KOPT-K1 (cell line): Measurements from ENCODE around the gene TNRC6C.
A peak's percentile ranks its signal among the peaks of the same experiment; 100 is the strongest.

Experiments
- H3K27ac ChIP-seq: fragments of 200-600 bp; sonication (generic); 2 replicates; pipeline ENCODE4 v1.5.1; 2016; ENCODE audit warnings: antibody characterized with exemption, mild to moderate bottlenecking, low read depth, low read length; ENCODE audit not compliant: poor library complexity, severe bottlenecking
- H3K36me3 ChIP-seq: fragments of 200-600 bp; sonication (generic); 2 replicates; pipeline ENCODE4 v1.5.1; 2017; ENCODE audit warnings: antibody characterized with exemption, mild to moderate bottlenecking, low read length, moderate library complexity; ENCODE audit not compliant: insufficient read depth
- H3K9me3 ChIP-seq: fragments of 200-600 bp; sonication (generic); 2 replicates; pipeline ENCODE4 v1.5.1; 2017; ENCODE audit warnings: antibody characterized with exemption, low read length, mild to moderate bottlenecking; ENCODE audit not compliant: insufficient read depth, poor library complexity, severe bottlenecking

Gene TNRC6C, protein sequence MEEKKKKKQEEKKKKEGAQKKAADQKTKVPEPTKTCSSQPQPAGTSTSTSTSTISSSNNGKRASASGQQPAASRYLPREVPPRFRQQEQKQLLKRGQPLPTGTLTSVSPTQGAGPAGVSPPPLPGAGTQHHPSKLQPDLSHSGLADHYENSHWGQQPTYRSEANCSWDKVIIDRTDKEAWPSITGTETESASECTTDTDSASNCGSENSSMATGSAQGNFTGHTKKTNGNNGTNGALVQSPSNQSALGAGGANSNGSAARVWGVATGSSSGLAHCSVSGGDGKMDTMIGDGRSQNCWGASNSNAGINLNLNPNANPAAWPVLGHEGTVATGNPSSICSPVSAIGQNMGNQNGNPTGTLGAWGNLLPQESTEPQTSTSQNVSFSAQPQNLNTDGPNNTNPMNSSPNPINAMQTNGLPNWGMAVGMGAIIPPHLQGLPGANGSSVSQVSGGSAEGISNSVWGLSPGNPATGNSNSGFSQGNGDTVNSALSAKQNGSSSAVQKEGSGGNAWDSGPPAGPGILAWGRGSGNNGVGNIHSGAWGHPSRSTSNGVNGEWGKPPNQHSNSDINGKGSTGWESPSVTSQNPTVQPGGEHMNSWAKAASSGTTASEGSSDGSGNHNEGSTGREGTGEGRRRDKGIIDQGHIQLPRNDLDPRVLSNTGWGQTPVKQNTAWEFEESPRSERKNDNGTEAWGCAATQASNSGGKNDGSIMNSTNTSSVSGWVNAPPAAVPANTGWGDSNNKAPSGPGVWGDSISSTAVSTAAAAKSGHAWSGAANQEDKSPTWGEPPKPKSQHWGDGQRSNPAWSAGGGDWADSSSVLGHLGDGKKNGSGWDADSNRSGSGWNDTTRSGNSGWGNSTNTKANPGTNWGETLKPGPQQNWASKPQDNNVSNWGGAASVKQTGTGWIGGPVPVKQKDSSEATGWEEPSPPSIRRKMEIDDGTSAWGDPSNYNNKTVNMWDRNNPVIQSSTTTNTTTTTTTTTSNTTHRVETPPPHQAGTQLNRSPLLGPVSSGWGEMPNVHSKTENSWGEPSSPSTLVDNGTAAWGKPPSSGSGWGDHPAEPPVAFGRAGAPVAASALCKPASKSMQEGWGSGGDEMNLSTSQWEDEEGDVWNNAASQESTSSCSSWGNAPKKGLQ (N-terminal part only)

DNA sequence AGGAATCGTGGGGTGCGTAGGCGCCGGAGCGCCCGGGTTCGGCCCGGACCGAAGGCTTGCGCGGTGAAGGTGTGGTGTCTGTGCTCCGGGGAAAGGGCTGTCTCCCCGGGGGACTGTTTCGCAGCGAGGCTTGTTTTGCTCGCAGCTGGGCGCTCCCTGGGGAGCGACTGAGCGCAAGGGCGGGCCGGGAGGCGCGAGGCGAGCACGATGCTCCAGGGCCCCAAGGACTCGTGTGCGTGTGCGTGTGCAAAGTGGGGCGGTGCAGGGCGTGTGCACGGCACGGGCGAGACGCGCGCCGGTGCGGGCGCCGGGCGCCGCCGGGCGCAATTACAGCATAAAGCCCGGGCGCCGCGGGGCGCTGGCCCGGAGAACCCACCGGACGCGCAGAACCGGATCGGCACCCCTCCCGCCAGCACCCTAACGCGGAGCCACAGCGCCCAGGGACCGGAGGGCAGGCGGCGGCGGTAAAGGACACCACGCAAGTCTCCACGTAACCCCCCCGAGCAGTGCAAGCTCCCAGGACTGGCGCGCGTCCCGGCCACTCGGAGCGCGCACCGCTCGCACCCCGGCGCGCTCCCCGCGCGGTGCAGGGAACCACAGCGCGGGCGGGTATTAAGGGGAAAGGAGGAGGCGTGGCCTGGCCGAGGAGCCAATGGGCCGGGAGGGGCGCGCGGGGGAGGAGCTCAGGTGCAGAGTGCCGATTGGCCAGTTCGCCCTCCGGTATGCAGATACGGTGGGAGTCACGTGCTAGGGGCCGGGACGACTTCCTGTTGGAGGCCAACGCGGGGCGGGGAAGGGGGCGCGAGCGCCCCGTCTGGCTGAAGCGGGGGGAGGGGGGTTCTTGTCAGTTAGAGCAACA lies at the start of gene TNRC6C:
TSS of gene TNRC6C (plus strand) at position 847 of the 859 bp plus-strand sequence. CDS start 45,504 bp downstream, outside the sequence.
- H3K36me3 ChIP-seq, result no peaks in the 10 kb centered on the region
- H3K27ac ChIP-seq, result peak within 1 kb of the TSS; percentile 76
- H3K9me3 ChIP-seq, result no peaks in the 10 kb centered on the region

DNA sequence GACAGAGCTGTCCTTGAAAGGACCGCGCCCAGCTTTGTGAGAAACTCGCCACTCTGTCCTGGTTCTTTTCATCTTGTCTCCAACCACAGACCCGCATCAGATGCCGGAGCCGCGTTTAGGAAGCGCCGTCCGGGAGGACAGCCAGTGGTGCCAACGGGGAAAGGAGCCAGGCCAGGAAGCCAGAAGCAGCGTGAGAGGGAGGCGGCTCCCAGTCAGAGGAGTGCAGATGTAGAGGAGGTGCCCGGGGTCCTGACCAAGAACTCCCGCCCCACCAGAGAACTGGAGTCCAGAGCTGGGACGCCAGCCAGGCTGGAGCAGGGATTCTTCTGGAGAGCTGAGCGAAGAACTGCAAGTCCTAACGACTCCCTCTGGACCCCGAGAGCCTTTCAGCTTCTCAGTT lies 49.3 kb upstream of the TNRC6C start:
- H3K36me3 ChIP-seq, result no peaks in the 10 kb centered on the region
- H3K9me3 ChIP-seq, result no peaks in the 10 kb centered on the region
- H3K27ac ChIP-seq, result no peak overlapping the region

DNA sequence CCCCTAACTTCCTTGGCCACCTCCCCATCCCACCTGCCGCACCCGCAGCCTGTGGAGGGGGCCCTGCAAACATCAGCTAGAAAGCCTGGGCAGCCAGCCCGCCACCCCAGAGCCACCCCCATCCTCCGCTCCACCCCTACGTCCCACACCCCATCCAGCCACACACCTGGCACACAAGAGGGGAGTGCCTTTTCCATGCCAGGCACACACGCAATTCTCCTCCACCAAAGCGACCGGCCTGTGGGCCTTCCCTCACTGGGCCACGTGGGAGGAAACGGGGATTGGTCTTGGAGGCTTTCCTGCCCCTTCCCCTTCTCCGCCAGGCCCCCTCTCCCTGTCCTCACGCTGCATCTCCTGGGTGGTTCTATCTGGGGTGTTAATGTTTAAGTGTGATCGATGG lies 48.7 kb upstream of the TNRC6C start:
- no peaks in the 10 kb centered on the region for H3K36me3 ChIP-seq
- H3K27ac ChIP-seq, result no peak overlapping the region
- H3K9me3 ChIP-seq, result no peaks in the 10 kb centered on the region

DNA sequence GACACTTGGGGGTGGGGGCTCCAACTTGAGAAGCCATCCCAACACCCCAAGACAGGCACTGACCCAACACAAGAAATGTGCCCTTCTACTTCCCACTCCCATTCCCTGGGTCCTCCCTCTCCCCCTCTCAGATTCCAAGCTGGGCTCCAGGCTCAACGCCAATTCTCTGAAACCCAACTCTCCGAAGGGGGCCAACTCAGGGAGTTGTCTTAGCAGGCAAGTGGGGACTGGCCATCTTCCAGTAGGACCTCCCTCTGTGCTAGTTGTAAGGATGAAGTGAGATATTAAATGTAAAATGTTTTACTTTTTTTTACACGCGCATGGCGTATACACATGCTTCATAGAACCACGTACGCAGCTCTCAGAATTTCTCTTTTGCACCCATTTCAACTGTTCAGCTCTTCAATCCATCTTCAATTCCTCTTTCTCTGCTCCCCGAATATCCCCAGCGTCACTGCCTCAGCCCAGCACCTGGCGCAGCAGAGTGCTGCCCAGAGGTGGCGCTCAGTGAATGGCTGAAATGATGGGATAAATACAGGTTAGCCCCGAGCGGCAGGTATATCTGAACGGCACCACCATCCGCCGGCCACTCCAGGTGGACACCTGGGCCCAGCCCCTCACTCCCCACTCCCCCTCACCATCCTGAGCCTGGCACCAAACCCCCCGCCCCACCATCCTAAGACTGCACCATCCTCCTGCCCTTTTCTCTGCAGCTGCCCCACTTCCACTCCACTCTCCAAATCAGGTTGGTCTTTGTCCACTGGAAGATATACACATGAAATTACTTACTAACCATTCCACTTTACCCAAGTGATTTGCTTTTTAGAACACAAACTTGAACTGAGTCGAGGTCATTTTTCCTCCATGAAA lies 43.9 kb upstream of the TNRC6C start:
- H3K36me3 ChIP-seq, result no peaks in the 10 kb centered on the region
- H3K27ac ChIP-seq, result no peak overlapping the region
- no peaks in the 10 kb centered on the region for H3K9me3 ChIP-seq

DNA sequence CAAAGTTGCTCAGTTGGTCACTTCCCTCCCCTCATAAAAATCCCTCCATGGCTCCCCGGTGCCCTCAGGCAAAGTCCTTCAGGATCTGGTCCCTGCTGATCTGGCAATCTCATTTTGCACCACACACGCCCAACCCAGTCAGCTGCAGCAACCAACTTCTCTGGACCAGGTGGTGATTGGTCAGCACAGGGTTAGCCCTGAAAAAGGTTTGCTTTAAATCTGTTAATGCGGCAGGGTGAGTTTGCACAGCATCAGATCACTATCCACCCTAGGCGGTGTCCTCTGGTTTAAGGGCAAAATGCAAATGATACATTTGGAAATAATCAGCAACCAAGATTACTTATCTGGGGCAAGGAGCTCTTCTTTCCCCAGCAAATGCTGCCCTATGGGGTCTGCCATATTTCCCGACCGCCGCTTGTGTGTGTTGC lies 42.9 kb upstream of the TNRC6C start:
- Histone ChIP-seq H3K9me3 (no peaks in the 10 kb centered on the region), H3K27ac (no peak overlapping the region)

DNA sequence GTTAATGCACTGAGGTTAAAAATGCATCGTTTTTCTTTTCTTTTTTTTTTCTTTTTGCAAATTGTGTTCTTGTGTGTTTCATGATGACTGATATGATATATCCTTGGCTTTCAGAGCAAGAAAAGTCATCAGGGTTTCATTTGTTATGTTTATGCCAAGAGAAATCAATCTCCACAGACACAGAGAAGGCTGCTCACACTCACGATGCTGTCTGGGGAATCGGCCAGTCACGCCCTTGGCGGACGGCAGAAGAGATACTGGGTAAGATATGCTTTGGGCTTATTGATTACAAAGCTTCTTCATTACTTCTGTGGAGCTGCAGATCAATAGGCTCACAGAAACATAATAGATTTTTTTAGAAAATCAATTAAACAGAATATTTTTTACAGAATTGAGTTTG lies 42.2 kb upstream of the TNRC6C start:
- Histone ChIP-seq H3K36me3 (no peaks in the 10 kb centered on the region), H3K9me3 (no peaks in the 10 kb centered on the region), H3K27ac (no peak overlapping the region)

More for the DNA sequence above, 42.9 kb upstream of the TNRC6C start:
- H3K36me3 ChIP-seq, result no peaks in the 10 kb centered on the region

DNA sequence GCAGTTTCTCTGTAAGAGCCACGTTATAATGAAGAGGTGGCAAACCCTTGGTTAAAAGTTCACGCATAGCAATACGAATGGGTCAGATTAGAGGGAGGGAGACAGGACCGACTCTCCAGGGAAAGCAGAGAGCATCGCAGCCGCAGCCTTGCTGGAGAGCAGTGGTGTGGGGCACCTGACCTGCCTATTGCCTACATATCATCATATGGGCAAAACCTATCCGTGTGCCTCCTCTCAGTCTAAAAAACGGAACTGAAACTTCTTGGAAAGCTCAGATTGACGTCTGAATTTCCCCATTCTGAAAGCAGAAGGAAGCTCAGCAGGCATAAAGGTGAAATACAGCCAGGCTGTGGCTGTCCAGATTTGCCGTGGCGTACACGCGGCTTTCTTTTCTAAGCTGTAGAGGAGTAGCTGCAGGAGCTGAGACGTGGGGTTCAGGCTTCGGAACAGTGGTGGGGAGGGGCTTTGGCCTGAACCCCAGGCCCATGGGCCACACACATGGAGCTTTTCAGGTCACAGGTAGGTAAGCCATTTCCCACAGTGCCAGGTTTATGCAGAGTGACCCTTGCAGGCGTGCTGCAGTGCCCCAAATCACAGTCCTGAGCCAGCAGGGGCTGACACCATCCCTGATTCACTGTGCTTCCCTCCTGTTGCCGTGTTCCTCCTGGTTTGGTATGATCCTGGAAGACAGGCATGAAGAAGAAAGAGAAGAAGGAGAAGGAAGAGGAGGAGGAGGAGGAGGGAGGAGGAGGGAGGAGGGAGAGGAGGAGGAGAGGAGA lies 41.6 kb upstream of the TNRC6C start:
- no peaks in the 10 kb centered on the region for H3K36me3 ChIP-seq
- H3K9me3 ChIP-seq, result no peaks in the 10 kb centered on the region
- no peak overlapping the region for H3K27ac ChIP-seq

DNA sequence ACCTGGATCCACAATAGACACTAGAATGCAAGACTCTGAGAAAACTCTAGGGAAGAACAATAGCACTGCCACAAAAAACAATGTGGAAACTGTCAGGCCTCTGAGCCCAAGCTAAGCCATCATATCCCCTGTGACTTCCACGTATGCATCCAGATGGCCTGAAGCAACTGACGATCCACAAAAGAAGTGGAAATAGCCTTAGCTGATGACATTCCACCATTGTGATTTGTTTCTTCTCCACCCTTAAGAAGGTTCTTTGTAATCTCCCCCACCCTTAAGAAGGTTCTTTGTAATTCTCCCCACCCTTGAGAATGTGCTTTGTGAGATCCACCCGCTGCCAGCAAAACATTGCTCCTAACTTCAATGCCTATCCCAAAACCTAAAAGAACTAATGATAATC lies 39.2 kb upstream of the TNRC6C start:
- Histone ChIP-seq H3K27ac (no peak overlapping the region), H3K36me3 (no peaks in the 10 kb centered on the region), H3K9me3 (no peaks in the 10 kb centered on the region)

DNA sequence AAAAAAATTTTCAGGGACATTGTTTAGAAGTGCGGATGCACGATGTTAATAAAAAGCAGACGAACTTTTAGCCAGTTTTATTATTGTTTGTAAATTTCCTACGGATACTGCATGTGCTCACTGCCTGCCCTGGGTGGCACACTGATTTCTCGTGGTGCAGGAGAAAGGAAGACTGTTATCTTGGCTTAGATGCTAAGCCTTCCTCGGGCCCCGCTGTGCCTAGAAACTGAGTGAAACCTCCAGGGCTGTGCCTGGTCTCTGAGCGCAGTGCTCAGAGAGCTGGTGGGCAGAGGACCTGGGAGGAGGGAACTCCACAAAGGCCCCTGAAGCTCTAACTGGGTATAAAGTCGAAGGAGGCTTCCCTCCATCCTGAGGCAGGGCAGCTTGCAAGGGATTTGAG lies 35.4 kb upstream of the TNRC6C start:
- no peak overlapping the region for H3K27ac ChIP-seq
- no peaks in the 10 kb centered on the region for H3K9me3 ChIP-seq
- H3K36me3 ChIP-seq, result no peaks in the 10 kb centered on the region

DNA sequence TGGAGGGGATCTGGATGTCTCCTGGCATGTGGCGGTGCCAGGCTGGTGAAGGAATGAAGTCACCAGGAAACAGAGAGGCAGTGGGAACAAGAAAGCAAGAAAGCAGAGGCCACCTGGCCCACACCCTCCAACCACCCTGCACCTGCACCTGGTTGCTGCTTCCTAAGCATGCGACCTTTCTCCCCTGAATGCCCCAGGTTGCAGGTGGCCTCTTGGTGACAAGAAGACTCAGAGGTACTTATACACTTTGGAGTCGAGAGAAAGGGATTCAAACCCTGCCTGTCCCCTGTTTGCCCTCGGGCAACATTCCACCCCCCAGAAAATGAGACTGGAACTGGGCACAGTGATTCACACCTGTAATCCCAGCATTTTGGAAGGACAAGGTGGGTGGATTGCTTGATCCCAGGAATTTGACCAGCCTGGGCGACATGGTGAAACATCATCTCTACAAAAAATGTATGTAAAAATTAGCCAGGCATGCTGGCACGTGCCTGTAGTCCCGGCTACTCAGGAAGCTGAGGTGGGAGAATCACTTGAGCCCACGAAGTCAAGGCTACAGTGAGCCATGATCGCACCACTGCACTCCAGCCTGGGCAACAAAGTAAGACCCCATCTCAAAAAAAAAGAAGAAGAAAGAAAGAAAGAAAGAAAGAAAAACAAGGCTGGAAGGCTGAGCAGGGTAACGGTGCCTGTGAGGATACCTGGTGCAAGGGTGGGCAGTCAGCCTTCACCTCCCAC lies 34.6 kb upstream of the TNRC6C start:
- H3K9me3 ChIP-seq, result no peaks in the 10 kb centered on the region
- H3K27ac ChIP-seq, result no peak overlapping the region
- H3K36me3 ChIP-seq, result no peaks in the 10 kb centered on the region

DNA sequence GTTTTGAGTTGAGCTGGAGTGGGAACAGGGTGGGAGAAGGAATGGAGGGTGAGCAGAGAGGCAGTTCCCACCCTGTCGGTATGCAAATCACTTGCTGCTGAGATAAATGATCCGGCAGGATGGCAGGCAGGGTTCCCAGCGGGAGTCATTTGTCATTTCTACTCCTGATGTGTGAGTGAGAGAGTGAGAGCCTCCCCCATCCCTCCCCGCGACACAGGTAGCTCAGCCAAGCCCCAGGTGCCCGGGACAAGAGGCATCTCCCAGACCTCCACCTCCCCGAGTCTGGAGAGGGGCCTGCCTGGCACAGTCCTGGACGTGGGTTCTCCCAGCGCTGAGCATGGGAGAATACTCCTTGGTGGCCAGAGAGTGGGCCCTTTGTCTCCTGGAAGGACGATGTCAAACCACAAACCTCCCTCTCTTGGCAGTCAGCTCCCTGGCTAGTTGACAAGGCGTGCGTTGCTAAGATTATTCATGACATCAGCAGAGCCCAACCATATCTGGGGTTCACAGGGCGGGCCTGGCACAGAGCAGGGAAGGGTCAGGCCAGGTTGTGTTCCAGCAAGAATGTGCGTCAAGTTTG lies 33.7 kb upstream of the TNRC6C start:
- Histone ChIP-seq H3K27ac (no peak overlapping the region), H3K9me3 (no peaks in the 10 kb centered on the region), H3K36me3 (no peaks in the 10 kb centered on the region)

DNA sequence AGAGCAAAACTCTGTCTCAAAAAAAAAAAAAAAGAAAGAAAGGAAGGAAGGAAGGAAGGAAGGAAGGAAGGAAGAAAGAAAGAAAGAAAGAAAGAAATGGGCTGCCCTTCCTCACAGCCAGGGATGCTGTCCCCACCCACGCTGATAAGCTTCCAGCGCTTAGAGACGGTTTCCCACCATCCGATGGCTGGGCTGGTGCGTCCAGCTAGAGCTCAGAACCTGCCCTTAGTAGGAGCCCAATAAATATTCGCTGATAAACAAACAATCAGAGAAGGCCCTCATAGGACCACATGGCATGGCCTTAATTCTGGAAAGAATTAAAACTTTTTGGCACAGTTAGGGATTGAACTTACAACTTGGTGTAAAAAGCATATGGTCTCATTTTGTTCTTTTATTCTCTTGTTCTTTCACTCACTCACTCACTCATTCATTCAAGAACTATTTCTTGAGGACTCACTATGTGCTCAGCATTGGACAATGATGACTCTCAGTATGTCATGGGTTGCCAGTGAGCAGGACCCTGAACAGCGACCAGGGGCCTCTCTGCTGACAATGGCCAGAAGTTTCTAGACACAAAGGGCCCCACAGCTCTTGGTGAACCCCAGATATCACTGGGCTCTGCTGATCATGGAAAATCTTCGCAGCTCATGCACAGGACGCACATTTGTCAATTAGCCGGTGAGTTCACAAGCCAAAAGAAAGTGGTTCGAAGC lies 32.5 kb upstream of the TNRC6C start:
- Histone ChIP-seq H3K27ac (no peak overlapping the region), H3K36me3 (no peaks in the 10 kb centered on the region), H3K9me3 (no peaks in the 10 kb centered on the region)
